Thoracic aorta (tissue), 2 donors: ENCODE data around the gene ACOX3. TPM values are rescaled to one million over a fixed set of nuclear protein-coding genes. Genes with fewer than 3 reads are reported as not detected.
A peak's percentile ranks its signal among the peaks of the same experiment; 100 is the strongest.

ENCODE experiments used
- ATAC-seq: fragments of 150-250 bp; one replicate; pipeline ENCODE4 v1.8.0; 2017; ENCODE audit warnings: low read depth; ENCODE audit not compliant: insufficient number of reproducible peaks, low FRiP score
- DNase-seq: peaks from one replicate; pipeline ENCODE4 v3.0.0-alpha.2; 2020; ENCODE audit warnings: low spot score
- H3K27ac ChIP-seq, 2 donors: fragments of 200-600 bp; sonication (generic); 1 replicate in 1 of 2; 2 replicates in 1 of 2; pipeline ENCODE4 v1.5.1; 2016; ENCODE audit warnings: mild to moderate bottlenecking in 2 of 2, moderate library complexity in 2 of 2
- H3K27me3 ChIP-seq: fragments of 200-600 bp; sonication (generic); replicated peaks from 2 replicates; pipeline ENCODE4 v1.6.0; 2016; ENCODE audit warnings: mild to moderate bottlenecking; ENCODE audit not compliant: insufficient read depth
- H3K36me3 ChIP-seq: fragments of 200-600 bp; sonication (generic); one replicate; pipeline ENCODE4 v1.5.1; 2016
- H3K4me1 ChIP-seq, 2 donors: fragments of 200-600 bp; sonication (generic); 1 replicate in 1 of 2; 2 replicates in 1 of 2; pipeline versions ENCODE4 v1.5.1 to v1.6.0; 2016; ENCODE audit warnings: low read depth in 2 of 2, mild to moderate bottlenecking in 1 of 2; ENCODE audit not compliant: control insufficient read depth in 1 of 2
- H3K4me3 ChIP-seq: fragments of 200-600 bp; sonication (generic); 2 replicates; pipeline ENCODE4 v1.5.1; 2016; ENCODE audit warnings: mild to moderate bottlenecking
- H3K9me3 ChIP-seq: fragments of 200-600 bp; sonication (generic); 2 replicates; pipeline ENCODE4 v1.5.1; 2016
- CTCF ChIP-seq: fragments of 200-600 bp; sonication (generic); IDR thresholded peaks from one replicate; pipeline ENCODE4 v1.5.1; 2019; ENCODE audit warnings: antibody characterized with exemption
- total RNA-seq, 2 donors: library from RNA; depleted of rRNA; stranded (reverse); fragments of >200 nt; gene quantifications; one replicate each; pipeline versions ENCODE4 v1.1.0 to v1.2.3, GENCODE V29; 2016

Gene ACOX3
- total RNA-seq, 2 donors from 2014 or later: 47.8 to 72.7 TPM

GRCh38 chr4:8419222-8420041 is 21.1 kb downstream of the ACOX3 start:
- DNase-seq (no peak), ATAC-seq (no peak)
- Histone ChIP-seq H3K9me3 (no peaks in the 10 kb centered on the region), H3K36me3 (peaks cover 21% of the 10 kb centered on the region), H3K27ac (peak overlapping the region in 1 of 2 donors; percentile 36), H3K4me3 (no peak overlapping the region), H3K4me1 (peaks cover 8 to 13% of the 10 kb centered on the region in 2 donors), H3K27me3 (no peaks in the 10 kb centered on the region)
- TF ChIP-seq CTCF: no peak

GRCh38 chr4:8417071-8417614 is 23.4 kb downstream of the ACOX3 start:
- TF ChIP-seq CTCF: no peak
- no peaks in the 10 kb centered on the region for H3K27me3 ChIP-seq
- H3K27ac ChIP-seq: no peak overlapping the region
- no peak for ATAC-seq
- peaks cover 34% of the 10 kb centered on the region for H3K36me3 ChIP-seq
- no peak for DNase-seq
- peaks cover 8 to 13% of the 10 kb centered on the region in 2 donors for H3K4me1 ChIP-seq
- no peak overlapping the region for H3K4me3 ChIP-seq
- H3K9me3 ChIP-seq: no peaks in the 10 kb centered on the region

- Histone ChIP-seq H3K36me3 (peaks cover 48% of the 10 kb centered on the region), H3K4me3 (no peak overlapping the region), H3K27ac (no peak overlapping the region), H3K27me3 (no peaks in the 10 kb centered on the region), H3K9me3 (no peaks in the 10 kb centered on the region), H3K4me1 (peaks cover 8 to 25% of the 10 kb centered on the region in 2 donors)
- no peak for TF ChIP-seq CTCF
- ATAC-seq: no peak
- no peak for DNase-seq
Observed at GRCh38 chr4:8414377-8414776, 26.1 kb downstream of the ACOX3 start.

- DNase-seq: no peak
- no peaks in the 10 kb centered on the region for H3K9me3 ChIP-seq
- no peak for TF ChIP-seq CTCF
- peaks cover 4 to 21% of the 10 kb centered on the region in 2 donors for H3K4me1 ChIP-seq
- H3K36me3 ChIP-seq: peaks cover 64% of the 10 kb centered on the region
- ATAC-seq: no peak
- no peaks in the 10 kb centered on the region for H3K27me3 ChIP-seq
- H3K4me3 ChIP-seq: no peak overlapping the region
- H3K27ac ChIP-seq: peak overlapping the region in 1 of 2 donors; percentile 53
Observed at GRCh38 chr4:8412288-8412687, 28.2 kb downstream of the ACOX3 start.

- H3K4me1 ChIP-seq: peaks cover 4 to 21% of the 10 kb centered on the region in 2 donors
- no peaks in the 10 kb centered on the region for H3K27me3 ChIP-seq
- DNase-seq (no peak), ATAC-seq (no peak)
- H3K27ac ChIP-seq: peak overlapping the region; percentile 37 to 53
- H3K4me3 ChIP-seq: no peak overlapping the region
- H3K9me3 ChIP-seq: no peaks in the 10 kb centered on the region
- TF ChIP-seq CTCF: no peak
- peaks cover 66% of the 10 kb centered on the region for H3K36me3 ChIP-seq
Observed at GRCh38 chr4:8411351-8412180, 29.0 kb downstream of the ACOX3 start.
